B cell (primary cell): ENCODE data around the gene FBP1.

ENCODE experiments used
- EZH2 ChIP-seq: IDR thresholded peaks from 2 replicates; pipeline ENCODE4 v1.6.1; 2012; ENCODE audit warnings: borderline replicate concordance, low read depth, mild to moderate bottlenecking, moderate library complexity, low read length; ENCODE audit not compliant: insufficient read depth, poor library complexity, severe bottlenecking
- TF ChIP-seq, protein P1 (sequence below): fragments of 200-600 bp; IDR thresholded peaks from one replicate; pipeline ENCODE4 v1.8.0; 2022; ENCODE audit warnings: antibody characterized with exemption, mild to moderate bottlenecking

DNA sequence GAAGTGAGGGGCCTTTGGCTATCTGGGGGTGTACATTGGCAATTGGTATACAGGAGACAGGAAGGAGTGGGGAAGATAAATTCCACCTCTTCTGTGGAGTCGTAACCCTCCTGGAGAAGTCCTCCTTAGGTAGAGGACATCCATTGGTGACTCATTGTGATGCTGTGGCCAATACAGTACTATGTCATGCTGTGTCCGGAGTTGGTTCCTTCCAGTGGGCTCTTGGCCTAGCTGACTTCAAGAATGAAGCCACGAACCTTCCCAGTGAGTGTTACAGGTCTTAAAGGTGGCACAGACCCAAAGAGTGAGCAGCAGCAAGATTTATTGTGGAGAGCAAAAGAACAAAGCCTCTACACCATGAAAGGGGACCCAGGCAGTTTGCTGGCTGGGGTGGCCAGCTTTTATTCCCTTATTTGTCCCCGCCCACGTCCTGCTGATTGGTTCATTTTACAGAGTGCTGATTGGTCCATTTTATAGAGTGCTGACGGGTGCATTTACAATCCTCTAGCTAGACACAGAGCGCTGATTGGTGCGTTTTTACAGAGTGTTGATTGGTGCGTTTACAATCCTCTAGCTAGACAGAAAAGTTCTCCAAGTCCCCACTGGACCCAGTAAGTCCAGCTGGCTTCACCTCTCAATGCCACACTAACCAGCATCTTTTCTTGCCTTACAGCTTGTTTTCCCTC, 37.3 kb upstream of the FBP1 start:
- TF ChIP-seq, protein P1, sequence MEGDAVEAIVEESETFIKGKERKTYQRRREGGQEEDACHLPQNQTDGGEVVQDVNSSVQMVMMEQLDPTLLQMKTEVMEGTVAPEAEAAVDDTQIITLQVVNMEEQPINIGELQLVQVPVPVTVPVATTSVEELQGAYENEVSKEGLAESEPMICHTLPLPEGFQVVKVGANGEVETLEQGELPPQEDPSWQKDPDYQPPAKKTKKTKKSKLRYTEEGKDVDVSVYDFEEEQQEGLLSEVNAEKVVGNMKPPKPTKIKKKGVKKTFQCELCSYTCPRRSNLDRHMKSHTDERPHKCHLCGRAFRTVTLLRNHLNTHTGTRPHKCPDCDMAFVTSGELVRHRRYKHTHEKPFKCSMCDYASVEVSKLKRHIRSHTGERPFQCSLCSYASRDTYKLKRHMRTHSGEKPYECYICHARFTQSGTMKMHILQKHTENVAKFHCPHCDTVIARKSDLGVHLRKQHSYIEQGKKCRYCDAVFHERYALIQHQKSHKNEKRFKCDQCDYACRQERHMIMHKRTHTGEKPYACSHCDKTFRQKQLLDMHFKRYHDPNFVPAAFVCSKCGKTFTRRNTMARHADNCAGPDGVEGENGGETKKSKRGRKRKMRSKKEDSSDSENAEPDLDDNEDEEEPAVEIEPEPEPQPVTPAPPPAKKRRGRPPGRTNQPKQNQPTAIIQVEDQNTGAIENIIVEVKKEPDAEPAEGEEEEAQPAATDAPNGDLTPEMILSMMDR: no peak
- TF ChIP-seq EZH2: no peak
